ENCODE results near the gene STPG2. TPM values are rescaled to one million over a fixed set of nuclear protein-coding genes. Genes with fewer than 3 reads are reported as not detected.

STPG2 gene
- total RNA-seq, 1 experiment from 2014 or later = not detected

- no peaks in the 10 kb centered on the region for H3K9me3 ChIP-seq (ENCODE audit: control insufficient read depth, insufficient read depth, low read depth, low read length)
- ATAC-seq (no peak), DNase-seq (ENCODE audit: low read depth, low spot score) (no peak)
- H3K27ac ChIP-seq (ENCODE audit: low read length) = no peak overlapping the region
- POLR2A ChIA-PET = no interaction called here
- H3K4me3 ChIP-seq (ENCODE audit: low read depth in 2 of 2, low read length in 2 of 2) = no peak overlapping the region
- CTCF ChIA-PET = no interaction called here
- H3K36me3 ChIP-seq (ENCODE audit: control insufficient read depth, insufficient read depth, low read length) = no peaks in the 10 kb centered on the region
- no TSS peak for BruUV-seq (replicated peaks)
- no peaks in the 10 kb centered on the region for H3K27me3 ChIP-seq (ENCODE audit: control insufficient read depth, insufficient read depth, low read length)
- TF ChIP-seq, protein P1, sequence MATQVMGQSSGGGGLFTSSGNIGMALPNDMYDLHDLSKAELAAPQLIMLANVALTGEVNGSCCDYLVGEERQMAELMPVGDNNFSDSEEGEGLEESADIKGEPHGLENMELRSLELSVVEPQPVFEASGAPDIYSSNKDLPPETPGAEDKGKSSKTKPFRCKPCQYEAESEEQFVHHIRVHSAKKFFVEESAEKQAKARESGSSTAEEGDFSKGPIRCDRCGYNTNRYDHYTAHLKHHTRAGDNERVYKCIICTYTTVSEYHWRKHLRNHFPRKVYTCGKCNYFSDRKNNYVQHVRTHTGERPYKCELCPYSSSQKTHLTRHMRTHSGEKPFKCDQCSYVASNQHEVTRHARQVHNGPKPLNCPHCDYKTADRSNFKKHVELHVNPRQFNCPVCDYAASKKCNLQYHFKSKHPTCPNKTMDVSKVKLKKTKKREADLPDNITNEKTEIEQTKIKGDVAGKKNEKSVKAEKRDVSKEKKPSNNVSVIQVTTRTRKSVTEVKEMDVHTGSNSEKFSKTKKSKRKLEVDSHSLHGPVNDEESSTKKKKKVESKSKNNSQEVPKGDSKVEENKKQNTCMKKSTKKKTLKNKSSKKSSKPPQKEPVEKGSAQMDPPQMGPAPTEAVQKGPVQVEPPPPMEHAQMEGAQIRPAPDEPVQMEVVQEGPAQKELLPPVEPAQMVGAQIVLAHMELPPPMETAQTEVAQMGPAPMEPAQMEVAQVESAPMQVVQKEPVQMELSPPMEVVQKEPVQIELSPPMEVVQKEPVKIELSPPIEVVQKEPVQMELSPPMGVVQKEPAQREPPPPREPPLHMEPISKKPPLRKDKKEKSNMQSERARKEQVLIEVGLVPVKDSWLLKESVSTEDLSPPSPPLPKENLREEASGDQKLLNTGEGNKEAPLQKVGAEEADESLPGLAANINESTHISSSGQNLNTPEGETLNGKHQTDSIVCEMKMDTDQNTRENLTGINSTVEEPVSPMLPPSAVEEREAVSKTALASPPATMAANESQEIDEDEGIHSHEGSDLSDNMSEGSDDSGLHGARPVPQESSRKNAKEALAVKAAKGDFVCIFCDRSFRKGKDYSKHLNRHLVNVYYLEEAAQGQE (IDR thresholded peaks at IDR 0.05; ENCODE audit: insufficient read depth in 1 of 2, low read depth in 2 of 2, low read length in 1 of 2) = no peak
- TF ChIP-seq CTCF (IDR thresholded peaks at IDR 0.05) (peak; percentile 8; the same call in 1 of the 2 replicates), SIN3A (IDR thresholded peaks at IDR 0.05; ENCODE audit: borderline replicate concordance, insufficient read depth, low read depth, low read length) (no peak)
- intact Hi-C loops (cut with micrococcal nuclease; ENCODE audit: unreplicated experiment) (no loop called here), in situ Hi-C loops (cut with HindIII; ENCODE audit: low pct_unique_long_range_greater_than_20kb, low sequenced_read_pairs) (no loop called here)
- H3K4me1 ChIP-seq (ENCODE audit: control insufficient read depth, insufficient read depth, low read length) = no peaks in the 10 kb centered on the region
Measured at GRCh38 chr4:98027827-98028226, 115.4 kb downstream of the STPG2 start.

GRCh38 chr4:98026362-98026761, 116.9 kb downstream of the STPG2 start:
- Histone ChIP-seq H3K4me3 (ENCODE audit: low read depth in 2 of 2, low read length in 2 of 2) (no peak overlapping the region), H3K4me1 (ENCODE audit: control insufficient read depth, insufficient read depth, low read length) (no peaks in the 10 kb centered on the region), H3K27ac (ENCODE audit: low read length) (no peak overlapping the region), H3K9me3 (ENCODE audit: control insufficient read depth, insufficient read depth, low read depth, low read length) (no peaks in the 10 kb centered on the region), H3K27me3 (ENCODE audit: control insufficient read depth, insufficient read depth, low read length) (no peaks in the 10 kb centered on the region), H3K36me3 (ENCODE audit: control insufficient read depth, insufficient read depth, low read length) (no peaks in the 10 kb centered on the region)
- CTCF ChIA-PET = no interaction called here
- no peak for TF ChIP-seq POLR2AphosphoS5 (IDR thresholded peaks at IDR 0.05; ENCODE audit: low read depth, low read length)
- no peak for TF ChIP-seq TCF7L2 (IDR thresholded peaks at IDR 0.05; ENCODE audit: low read depth, low read length)
- intact Hi-C loops (cut with micrococcal nuclease; ENCODE audit: unreplicated experiment) (no loop called here), in situ Hi-C loops (cut with HindIII; ENCODE audit: low pct_unique_long_range_greater_than_20kb, low sequenced_read_pairs) (no loop called here)
- POLR2A ChIA-PET = no interaction called here
- BruUV-seq (replicated peaks) = no TSS peak
- DNase-seq (ENCODE audit: low read depth, low spot score) (no peak), ATAC-seq (no peak)

GRCh38 chr4:98006814-98007412, 136.4 kb downstream of the STPG2 start:
- in situ Hi-C loops (cut with HindIII; ENCODE audit: low pct_unique_long_range_greater_than_20kb, low sequenced_read_pairs) = no loop called here
- CTCF ChIA-PET = no interaction called here

More at GRCh38 chr4:98006814-98007412, 136.4 kb downstream of the STPG2 start:
- no peak overlapping the region for H3K4me3 ChIP-seq (ENCODE audit: low read depth in 2 of 2, low read length in 2 of 2)
- ATAC-seq (no peak), DNase-seq (ENCODE audit: low read depth, low spot score) (no peak)
- no peaks in the 10 kb centered on the region for H3K4me1 ChIP-seq (ENCODE audit: control insufficient read depth, insufficient read depth, low read length)
- TF ChIP-seq, protein P1 (IDR thresholded peaks at IDR 0.05; ENCODE audit: insufficient read depth in 1 of 2, low read depth in 2 of 2, low read length in 1 of 2) = no peak
- TF ChIP-seq SIN3A (IDR thresholded peaks at IDR 0.05; ENCODE audit: borderline replicate concordance, insufficient read depth, low read depth, low read length) (no peak), TCF7L2 (IDR thresholded peaks at IDR 0.05; ENCODE audit: low read depth, low read length) (no peak), POLR2AphosphoS5 (IDR thresholded peaks at IDR 0.05; ENCODE audit: low read depth, low read length) (no peak), CTCF (IDR thresholded peaks at IDR 0.05) (no peak)
- no peaks in the 10 kb centered on the region for H3K27me3 ChIP-seq (ENCODE audit: control insufficient read depth, insufficient read depth, low read length)
- intact Hi-C loops (cut with micrococcal nuclease; ENCODE audit: unreplicated experiment) = no loop called here
- BruUV-seq (replicated peaks) = no TSS peak
- no peak overlapping the region for H3K27ac ChIP-seq (ENCODE audit: low read length)
- H3K9me3 ChIP-seq (ENCODE audit: control insufficient read depth, insufficient read depth, low read depth, low read length) = no peaks in the 10 kb centered on the region
- POLR2A ChIA-PET = no interaction called here
- H3K36me3 ChIP-seq (ENCODE audit: control insufficient read depth, insufficient read depth, low read length) = no peaks in the 10 kb centered on the region

Measured in Panc1 (cell line).